HCT116 (cell line): ENCODE data around the gene HBG1. TPM values are rescaled to one million over a fixed set of nuclear protein-coding genes. Genes with fewer than 3 reads are reported as not detected.

Experiments used
- ATAC-seq: fragments of 200-7000 bp; cut with Tn5 transposase; 2 replicates; pipeline ENCODE4 v1.9.1; 2020; ENCODE audit warnings: mild to moderate bottlenecking, moderate library complexity
- BruUV-seq: library from RNA; stranded (reverse); fragments of 400-500 nt; replicated peaks from 2 replicates; lab custom pipeline; 2021; lab: Mats Ljungman, UMichigan
- CTCF ChIA-PET: fragments of 300-600 bp; sonication (Branson Sonifier 250); formaldehyde crosslinking; loops from one replicate; lab custom pipeline; 2021; ENCODE audit warnings: antibody characterized with exemption; lab: Charles Lee
- POLR2A ChIA-PET: fragments of 300-600, 350-600 bp; sonication (Branson Sonifier 250); formaldehyde crosslinking; loops from one replicate; lab custom pipeline; 2021; ENCODE audit warnings: antibody characterized with exemption; lab: Charles Lee
- RAD21 ChIA-PET, 2 experiments: fragments of 300-600 bp; sonication (Branson Sonifier 250); formaldehyde crosslinking; loops; one replicate each; lab custom pipeline; 2023; ENCODE audit warnings: low total read pairs in 2 of 2; ENCODE audit not compliant: uncharacterized antibody in 2 of 2, unreplicated experiment in 2 of 2, low non-redundant PET in 1 of 2; lab: Charles Lee
- DNase-seq: peaks from one replicate; pipeline ENCODE4 v3.0.0-alpha.2; 2010; ENCODE audit warnings: low read depth, low spot score
- H2AFZ ChIP-seq: fragments of 200-600 bp; shearing (Covaris generic), sonication (generic); 2 replicates; pipeline ENCODE4 v1.6.1; 2017; ENCODE audit warnings: low read depth, mixed run types, mixed read lengths, antibody characterized with exemption, low read length; ENCODE audit not compliant: poor library complexity, severe bottlenecking
- H3K27ac ChIP-seq: 2 replicates; pipeline ENCODE4 v1.5.1; 2012; ENCODE audit warnings: low read depth, low read length
- H3K27me3 ChIP-seq: fragments of 200-600 bp; sonication (generic); 2 replicates; pipeline ENCODE4 v1.6.1; 2016; ENCODE audit warnings: mixed run types, low read length, mixed read lengths; ENCODE audit not compliant: insufficient read depth
- H3K36me3 ChIP-seq, 2 experiments: fragments of 200-500 bp in 1 of 2; fragments of 200-600 bp in 1 of 2; sonication (Bioruptor generic) in 1 of 2; sonication (generic) in 1 of 2; 2 replicates each; pipeline versions ENCODE4 v1.5.1 to v1.6.1; 2014 to 2016; ENCODE audit warnings: low read length in 2 of 2, inconsistent platforms in 1 of 2, mixed read lengths in 1 of 2, mixed run types in 1 of 2; ENCODE audit not compliant: insufficient read depth in 2 of 2, control insufficient read depth in 1 of 2
- H3K4me1 ChIP-seq, 2 experiments: fragments of 200-600 bp in 1 of 2; sonication (generic) in 1 of 2; 2 replicates each; pipeline versions ENCODE4 v1.5.1 to v1.6.1; 2012 to 2017; ENCODE audit warnings: low read length in 2 of 2, inconsistent platforms in 1 of 2, mild to moderate bottlenecking in 1 of 2, mixed read lengths in 1 of 2, mixed run types in 1 of 2, moderate library complexity in 1 of 2; ENCODE audit not compliant: insufficient read depth in 2 of 2, control insufficient read depth in 1 of 2
- H3K4me2 ChIP-seq: fragments of 200-600 bp; sonication (generic); 2 replicates; pipeline ENCODE4 v1.6.1; 2017; ENCODE audit warnings: mixed run types, low read length, mixed read lengths
- H3K4me3 ChIP-seq, 2 experiments: fragments of 200-600 bp in 1 of 2; sonication (generic) in 1 of 2; replicated peaks in 1 of 2; 2 replicates each; pipeline ENCODE4 v1.5.1; 2011 to 2016; ENCODE audit warnings: low read length in 2 of 2, control low read depth in 1 of 2, low read depth in 1 of 2, mild to moderate bottlenecking in 1 of 2, mixed read lengths in 1 of 2, mixed run types in 1 of 2
- H3K79me2 ChIP-seq: fragments of 200-600 bp; sonication (generic); 2 replicates; pipeline ENCODE4 v1.6.1; 2017; ENCODE audit warnings: mild to moderate bottlenecking, mixed run types, low read length, moderate library complexity, mixed read lengths; ENCODE audit not compliant: insufficient read depth
- H3K9ac ChIP-seq: fragments of 200-600 bp; sonication (generic); 2 replicates; pipeline ENCODE4 v1.6.1; 2016; ENCODE audit warnings: low read length, mixed read lengths
- H3K9me2 ChIP-seq: fragments of 200-600 bp; sonication (generic), shearing (Covaris generic); 2 replicates; pipeline ENCODE4 v1.6.1; 2017; ENCODE audit warnings: mixed run types, mild to moderate bottlenecking, moderate library complexity; ENCODE audit not compliant: insufficient read depth
- H3K9me3 ChIP-seq, 2 experiments: fragments of 200-500 bp in 1 of 2; fragments of 200-600 bp in 1 of 2; sonication (Bioruptor generic) in 1 of 2; sonication (generic) in 1 of 2; 2 replicates each; pipeline ENCODE4 v1.6.1; 2014 to 2017; ENCODE audit warnings: low read length in 2 of 2, mixed read lengths in 2 of 2, inconsistent platforms in 1 of 2, low read depth in 1 of 2, mild to moderate bottlenecking in 1 of 2, mixed run types in 1 of 2, moderate library complexity in 1 of 2; ENCODE audit not compliant: control insufficient read depth in 1 of 2, insufficient read depth in 1 of 2
- H4K20me1 ChIP-seq: fragments of 200-600 bp; sonication (generic), shearing (Covaris generic); 2 replicates; pipeline ENCODE4 v1.6.1; 2017; ENCODE audit warnings: mixed run types, mild to moderate bottlenecking, moderate library complexity; ENCODE audit not compliant: insufficient read depth
- ATF3 ChIP-seq: IDR thresholded peaks from 2 replicates; pipeline ENCODE4 v1.6.1; 2012
- ELF1 ChIP-seq: IDR thresholded peaks from 2 replicates; pipeline ENCODE4 v1.6.1; 2012; ENCODE audit warnings: low read depth, borderline replicate concordance
- JUND ChIP-seq: IDR thresholded peaks from 2 replicates; pipeline ENCODE4 v1.6.1; 2012
- POLR2AphosphoS5 ChIP-seq: IDR thresholded peaks from 2 replicates; pipeline ENCODE4 v1.6.1; 2011; ENCODE audit warnings: mild to moderate bottlenecking, low read depth, low read length, moderate library complexity
- REST ChIP-seq: IDR thresholded peaks from 2 replicates; pipeline ENCODE4 v1.6.1; 2012; ENCODE audit warnings: low read depth
- SP1 ChIP-seq: IDR thresholded peaks from 2 replicates; pipeline ENCODE4 v1.6.1; 2012; ENCODE audit warnings: low read depth
- YY1 ChIP-seq: IDR thresholded peaks from 2 replicates; pipeline ENCODE4 v1.6.1; 2011; ENCODE audit warnings: low read length, low read depth, moderate library complexity, mild to moderate bottlenecking; ENCODE audit not compliant: insufficient replicate concordance; ENCODE audit errors: extremely low read depth
- intact Hi-C: fragments of 100-400 bp; cut with micrococcal nuclease; formaldehyde crosslinking; loops from 2 replicates; pipeline ENCODE4 v1.10.0; 2022
- total RNA-seq: library from RNA; stranded (reverse); gene quantifications from one replicate; pipeline ENCODE4 v1.2.1, GENCODE V29; 2021; ENCODE audit not compliant: unreplicated experiment
- TF ChIP-seq, protein P1 (sequence below): IDR thresholded peaks from 2 replicates; pipeline ENCODE4 v1.6.1; 2012

The HBG1 gene
- total RNA-seq, 1 experiment from 2014 or later = 3.6 TPM

- H3K27me3 ChIP-seq = peaks cover 35% of the 10 kb centered on the region
- RAD21 ChIA-PET = no interaction called here
- no peak within 1 kb of the TSS for H2AFZ ChIP-seq
- intact Hi-C loops = no loop called here
- POLR2A ChIA-PET = no interaction called here
- H4K20me1 ChIP-seq = no peaks in the 10 kb centered on the region
- DNase-seq = no peak
- H3K4me3 ChIP-seq = no peak within 1 kb of the TSS
- no peaks in the 10 kb centered on the region for H3K4me1 ChIP-seq
- H3K36me3 ChIP-seq = no peaks in the 10 kb centered on the region
- CTCF ChIA-PET = no interaction called here
- BruUV-seq = no TSS peak
- no peak within 1 kb of the TSS for H3K4me2 ChIP-seq
- no peak for TF ChIP-seq JUND
- TF ChIP-seq ELF1 = no peak
- no peak for TF ChIP-seq SP1
- TF ChIP-seq, protein P1, sequence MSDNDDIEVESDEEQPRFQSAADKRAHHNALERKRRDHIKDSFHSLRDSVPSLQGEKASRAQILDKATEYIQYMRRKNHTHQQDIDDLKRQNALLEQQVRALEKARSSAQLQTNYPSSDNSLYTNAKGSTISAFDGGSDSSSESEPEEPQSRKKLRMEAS = no peak
- TF ChIP-seq POLR2AphosphoS5 = no peak
- TF ChIP-seq, all 23 proteins: peak for 0
- no peak for ATAC-seq
- Histone ChIP-seq H3K27ac (no peak within 1 kb of the TSS), H3K79me2 (no peaks in the 10 kb centered on the region), H3K9me2 (no peaks in the 10 kb centered on the region), H3K9ac (no peak within 1 kb of the TSS), H3K9me3 (no peaks in the 10 kb centered on the region)
Observed at GRCh38 chr11:5234381-5234834, 15.2 kb downstream of the HBG1 start, which contains the start of gene HBD. TSS of gene HBD (minus strand) at chr11:5234483. CDS start at chr11:5234433, 50 bp downstream.

DNA sequence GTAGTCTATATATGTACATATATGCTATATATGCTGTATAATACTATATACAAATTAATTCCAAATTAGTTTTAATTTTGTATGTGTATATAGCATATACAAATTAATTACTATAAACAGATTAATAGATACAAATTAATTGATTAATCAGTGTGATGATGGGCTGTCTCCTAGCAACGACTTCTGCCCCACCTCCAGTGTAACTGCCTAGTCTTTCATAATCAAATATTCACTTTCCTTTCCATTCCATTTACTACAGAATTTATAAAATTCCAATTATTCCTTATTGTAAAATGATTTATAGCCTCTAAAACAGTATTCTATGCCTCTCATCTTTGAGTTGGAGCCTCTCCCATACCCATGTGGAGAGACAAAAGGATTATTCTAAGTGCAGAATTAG lies 16.4 kb downstream of the HBG1 start:
- no TSS peak for BruUV-seq
- Histone ChIP-seq H4K20me1 (no peaks in the 10 kb centered on the region), H3K4me1 (no peaks in the 10 kb centered on the region), H3K9me2 (no peaks in the 10 kb centered on the region), H3K4me3 (no peak overlapping the region), H3K36me3 (no peaks in the 10 kb centered on the region), H3K9me3 (no peaks in the 10 kb centered on the region), H2AFZ (no peak overlapping the region), H3K4me2 (no peak overlapping the region), H3K9ac (no peak overlapping the region), H3K27ac (no peak overlapping the region), H3K27me3 (peaks cover 24% of the 10 kb centered on the region), H3K79me2 (no peaks in the 10 kb centered on the region)
- no peak for TF ChIP-seq YY1
- TF ChIP-seq REST = no peak
- no peak for TF ChIP-seq ATF3
- ChIA-PET CTCF (no interaction called here), POLR2A (no interaction called here), RAD21 (no interaction called here)
- ATAC-seq (no peak), DNase-seq (no peak)
- intact Hi-C loops = no loop called here
